Retina (tissue), 1 donor: Measurements from ENCODE around the gene SDHAF3.
"Not testable (repeated sequence)": the region's sequence is repeated elsewhere in the genome, so short reads cannot be mapped to it uniquely, and the experiment has no call there.

ENCODE experiments used
- DNase-seq: peaks from one replicate; pipeline ENCODE4 v3.0.0-alpha.2; 2016

The SDHAF3 gene

GRCh38 chr7:97126483-97127171, 9.1 kb downstream of the SDHAF3 start:
- DNase-seq, result no peak

DNA sequence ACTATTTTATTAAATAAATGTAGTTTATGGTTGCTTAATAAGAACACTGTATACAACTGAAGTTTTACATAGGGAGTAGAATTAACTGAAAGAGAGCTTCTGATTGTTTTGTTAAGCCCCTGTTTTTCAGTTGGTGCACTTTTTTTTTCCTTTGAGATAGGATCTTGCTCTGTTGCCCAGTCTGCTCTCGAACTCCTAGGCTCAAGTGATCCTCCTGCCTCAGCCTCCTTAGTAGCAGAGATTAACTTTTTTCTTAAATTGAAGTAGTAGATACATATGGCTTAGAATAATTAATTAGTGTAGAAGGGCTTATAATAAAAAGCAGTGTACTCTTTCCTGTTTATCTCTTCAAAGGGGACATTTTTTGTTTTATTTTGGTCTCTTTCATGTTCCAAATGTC, 11.2 kb downstream of the SDHAF3 start:
- DNase-seq, result no peak

GRCh38 chr7:97130417-97131139, 13.1 kb downstream of the SDHAF3 start:
- DNase-seq, result no peak

DNA sequence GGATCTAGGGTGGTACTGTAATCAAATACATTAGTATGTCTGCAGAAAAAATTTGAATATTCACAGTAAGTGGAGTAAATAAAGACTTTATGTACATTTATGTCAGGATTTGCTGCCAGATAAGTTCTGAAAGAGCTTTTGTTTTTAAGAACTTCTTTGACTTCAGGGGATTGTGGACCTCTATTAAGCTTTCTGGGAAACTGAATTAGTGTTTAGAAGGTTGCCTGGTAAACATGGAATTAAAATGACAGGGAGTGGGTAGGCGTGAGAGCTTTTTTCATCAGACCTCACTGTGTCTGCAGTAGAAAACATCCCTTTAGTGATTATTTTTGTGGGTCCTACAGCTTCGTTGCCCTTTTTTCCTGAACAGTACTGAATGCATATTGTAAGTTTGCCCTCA, 15.7 kb downstream of the SDHAF3 start:
- no peak for DNase-seq

DNA sequence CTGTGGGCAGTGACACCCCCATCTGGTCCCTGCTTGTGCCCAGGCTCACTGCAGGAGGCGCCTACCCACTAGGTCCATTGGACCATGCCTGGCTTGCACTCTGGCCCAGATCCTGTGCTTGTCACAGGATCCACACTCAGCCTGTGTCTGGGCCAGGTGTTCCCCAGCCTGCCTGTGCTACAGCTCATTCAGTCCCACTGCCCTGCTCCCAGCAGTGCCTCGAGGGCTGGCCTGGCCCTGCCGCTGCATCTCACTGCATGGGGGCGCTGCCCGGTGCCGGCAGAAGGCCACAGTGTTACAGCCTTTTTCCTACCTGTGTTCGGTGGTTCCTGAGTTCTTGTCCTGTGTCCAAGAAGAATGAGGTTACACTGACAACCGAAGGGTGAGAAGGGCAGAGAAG, 21.3 kb downstream of the SDHAF3 start:
- DNase-seq, result no peak

DNA sequence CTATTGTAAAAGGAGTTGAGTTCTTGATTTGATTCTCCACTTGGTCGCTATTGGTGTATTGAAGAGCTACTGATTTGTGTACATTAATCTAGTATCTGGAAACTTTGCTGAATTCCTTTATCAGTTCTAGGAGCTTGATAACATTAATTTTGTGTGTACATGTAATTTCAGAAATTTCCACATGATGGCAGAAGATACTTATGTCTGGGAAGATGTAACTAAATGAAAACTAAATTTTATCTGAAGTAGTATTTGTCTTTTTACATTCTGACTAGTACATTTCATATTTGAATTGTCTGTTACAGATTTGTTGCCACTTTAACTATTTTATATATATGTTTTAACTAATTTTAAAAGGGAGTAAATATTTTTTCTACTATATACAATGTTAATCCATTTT, 27.6 kb downstream of the SDHAF3 start:
- no peak for DNase-seq

DNA sequence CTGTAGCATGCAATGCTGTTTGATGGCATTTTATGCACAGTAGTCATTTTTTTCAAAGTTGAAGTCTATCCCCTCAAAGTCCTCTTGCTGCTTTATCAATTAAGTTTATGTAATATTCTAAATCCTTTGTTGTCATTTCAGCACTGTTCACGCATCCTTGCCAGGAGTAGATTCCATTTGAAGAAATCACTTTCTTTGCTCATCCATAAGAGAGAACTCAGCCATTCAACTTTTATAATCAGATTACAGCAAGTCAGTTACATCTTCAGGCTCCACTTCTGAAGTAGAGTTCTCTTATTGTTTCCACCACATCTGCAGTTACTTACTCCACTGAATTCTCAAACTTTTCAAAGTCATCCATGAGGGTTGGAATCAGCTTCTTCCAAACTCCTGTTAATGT, 32.3 kb downstream of the SDHAF3 start:
- no peak for DNase-seq

- no peak for DNase-seq
Observed at GRCh38 chr7:97155897-97156418, 38.5 kb downstream of the SDHAF3 start.

GRCh38 chr7:97159984-97160383, 42.5 kb downstream of the SDHAF3 start:
- not testable (repeated sequence) for DNase-seq

DNA sequence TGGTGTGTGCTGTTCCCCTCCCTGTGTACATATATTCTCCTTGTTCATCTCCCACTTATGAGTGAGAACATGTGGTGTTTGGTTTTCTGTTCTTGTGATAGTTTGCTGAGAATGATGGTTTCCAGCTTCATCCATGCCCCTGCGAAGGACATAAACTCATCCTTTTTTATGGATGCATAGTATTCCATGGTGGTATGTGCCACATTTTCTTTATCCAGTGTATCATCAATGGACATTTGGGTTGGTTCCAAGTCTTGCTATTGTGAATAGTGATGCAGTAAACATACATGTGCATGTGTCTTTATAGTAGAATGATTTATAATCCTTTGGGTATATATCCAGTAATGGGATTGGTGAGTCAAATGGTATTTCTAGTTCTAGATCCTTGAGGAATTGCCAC, 44.1 kb downstream of the SDHAF3 start:
- DNase-seq, result not testable (repeated sequence)

GRCh38 chr7:97166308-97166707, 48.8 kb downstream of the SDHAF3 start:
- DNase-seq, result no peak

- DNase-seq, result no peak
Observed at GRCh38 chr7:97167176-97167575, 49.7 kb downstream of the SDHAF3 start.

DNA sequence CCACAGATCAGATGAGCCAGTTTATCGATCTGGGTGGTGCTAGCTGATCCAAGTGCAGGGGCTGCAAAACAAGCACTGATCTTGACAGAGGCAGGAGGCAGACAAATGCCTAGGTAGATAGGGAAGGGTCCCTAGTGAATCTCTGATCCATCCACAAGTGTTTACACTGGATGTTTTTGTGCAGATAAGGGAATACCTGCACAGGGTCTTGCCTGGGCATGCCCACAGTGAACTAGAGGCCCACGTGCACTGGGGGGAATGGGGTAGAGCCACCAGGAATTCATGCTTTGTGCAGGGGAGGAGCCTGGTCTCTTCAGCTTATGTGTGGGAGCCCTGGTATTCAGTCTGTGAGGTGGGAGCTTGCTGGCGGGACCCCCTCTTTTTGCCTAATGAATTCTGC, 50.3 kb downstream of the SDHAF3 start:
- DNase-seq, result no peak

DNA sequence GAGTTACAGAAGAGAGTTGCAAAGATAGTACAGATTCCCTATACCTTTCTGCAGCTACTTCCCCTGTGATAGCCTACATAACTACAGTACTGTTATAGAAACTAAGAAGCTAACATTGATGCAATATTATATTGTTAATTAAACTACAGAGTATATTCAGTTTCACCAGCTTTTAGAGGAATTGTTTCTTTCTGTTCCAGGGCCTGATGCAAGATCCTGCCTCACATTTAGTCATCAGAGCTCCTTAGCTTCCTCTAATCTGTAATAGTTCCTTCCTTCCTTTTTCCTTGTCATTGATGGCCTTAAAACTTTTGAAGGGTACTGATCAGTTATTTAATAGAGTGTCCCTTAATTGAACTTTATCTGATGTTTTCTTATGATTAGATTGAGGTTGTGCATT, 56.8 kb downstream of the SDHAF3 start:
- DNase-seq, result no peak

DNA sequence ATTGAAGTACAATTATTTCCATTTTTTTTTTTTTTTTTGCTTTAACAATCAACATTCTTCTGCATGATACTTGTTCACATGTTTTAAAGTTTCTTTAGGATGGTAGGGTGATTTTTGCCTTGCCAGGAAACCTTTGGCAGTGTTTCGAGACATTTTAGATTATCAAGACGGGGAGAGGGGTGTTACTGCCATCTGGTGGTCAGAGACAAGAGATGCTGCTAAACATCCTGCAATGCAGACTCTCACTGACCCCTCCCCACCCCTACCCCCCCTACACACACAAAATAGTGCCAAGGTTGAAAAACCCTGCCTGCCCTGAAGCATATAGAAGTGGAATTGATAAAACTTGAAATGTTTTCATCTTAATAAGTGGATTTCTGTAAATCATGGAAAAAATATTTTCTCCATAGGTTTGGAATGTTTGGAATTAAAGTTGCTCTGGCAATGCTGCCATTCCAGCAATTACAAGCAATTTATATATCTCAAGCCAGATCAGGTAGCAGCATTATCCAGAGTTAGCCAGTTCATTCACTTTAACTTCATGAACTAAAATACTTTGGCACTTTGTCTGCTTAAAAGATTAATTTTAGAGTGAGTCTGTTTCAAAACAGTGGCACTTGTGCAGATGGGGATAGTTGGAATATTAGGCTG, 62.1 kb downstream of the SDHAF3 start:
- DNase-seq, result peak; percentile 31

GRCh38 chr7:97187067-97187466, 69.6 kb downstream of the SDHAF3 start:
- no peak for DNase-seq

DNA sequence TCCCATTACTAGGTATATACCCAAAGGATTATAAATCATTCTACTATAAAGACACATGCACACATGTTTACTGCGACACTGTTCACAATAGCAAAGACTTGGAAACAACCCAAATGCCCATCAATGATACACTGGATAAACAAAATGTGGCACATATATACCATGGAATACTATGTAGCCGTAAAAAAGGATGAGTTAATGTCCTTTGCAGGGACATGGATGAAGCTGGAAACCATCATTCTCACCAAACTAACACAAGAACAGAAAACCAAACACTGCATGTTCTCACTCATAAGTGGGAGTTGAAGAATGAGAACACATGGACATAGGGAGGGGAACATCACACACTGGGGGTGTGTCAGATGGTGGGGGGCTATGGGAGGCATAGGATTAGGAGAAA, 78.7 kb downstream of the SDHAF3 start:
- DNase-seq, result not testable (repeated sequence)

DNA sequence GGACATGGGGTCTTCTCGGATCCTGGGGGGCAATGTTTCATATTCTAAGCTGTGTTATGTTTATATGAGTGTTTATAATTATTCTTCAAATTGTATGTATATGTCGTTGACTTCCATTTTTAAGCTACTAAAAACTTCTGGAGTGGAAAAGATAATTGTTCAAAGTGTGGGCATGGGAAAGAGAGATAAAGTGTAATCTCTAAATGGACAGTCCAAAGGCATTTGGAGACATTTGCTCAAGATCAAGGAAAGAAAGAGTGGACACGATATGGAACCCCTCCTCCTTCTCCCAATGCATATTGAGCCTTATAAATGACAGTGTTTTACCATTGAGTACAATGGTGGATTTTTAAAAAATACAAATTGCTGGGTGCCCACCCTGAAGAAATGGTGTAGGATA, 81.1 kb downstream of the SDHAF3 start:
- no peak for DNase-seq

DNA sequence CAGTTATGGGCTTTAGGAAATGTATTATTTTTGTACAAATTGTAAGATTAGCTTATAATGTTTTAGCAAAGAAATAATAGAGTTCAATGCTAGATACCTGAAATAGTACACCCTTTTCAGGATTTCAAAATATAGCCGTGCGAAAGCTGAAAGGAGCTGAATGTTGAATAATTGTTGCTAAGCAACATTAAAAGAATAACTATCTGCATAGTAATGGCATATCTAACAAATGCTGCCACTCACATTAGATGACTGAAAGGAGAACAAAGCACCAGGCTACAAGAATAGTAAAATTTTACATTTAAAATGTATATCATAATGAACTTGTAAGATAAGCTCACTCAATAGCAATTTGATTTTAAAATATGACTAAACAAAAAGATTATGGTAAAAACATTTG, 82.5 kb downstream of the SDHAF3 start:
- DNase-seq, result no peak

GRCh38 chr7:97203957-97204356, 86.5 kb downstream of the SDHAF3 start:
- no peak for DNase-seq

- no peak for DNase-seq
Observed at GRCh38 chr7:97204821-97205220, 87.3 kb downstream of the SDHAF3 start.

DNA sequence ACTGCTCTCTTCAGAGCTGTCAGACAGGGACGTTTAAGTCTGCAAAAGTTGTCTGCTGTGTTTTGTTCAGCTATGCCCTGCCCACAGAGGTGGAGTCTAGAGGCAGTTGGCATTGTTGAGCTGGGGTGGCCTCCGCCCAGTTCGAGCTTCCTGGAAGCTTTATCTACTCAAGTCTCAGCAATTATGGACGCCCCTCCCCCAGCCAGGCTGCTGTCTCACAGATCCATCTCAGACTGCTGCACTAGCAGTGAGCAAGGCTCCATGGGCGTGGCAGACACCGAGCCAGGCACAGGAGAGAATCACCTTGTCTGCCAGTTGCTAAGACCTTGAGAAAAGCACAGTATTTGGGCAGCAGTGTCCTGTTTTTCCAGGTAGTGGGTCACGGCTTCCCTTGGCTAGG, 98.1 kb downstream of the SDHAF3 start:
- no peak for DNase-seq

DNA sequence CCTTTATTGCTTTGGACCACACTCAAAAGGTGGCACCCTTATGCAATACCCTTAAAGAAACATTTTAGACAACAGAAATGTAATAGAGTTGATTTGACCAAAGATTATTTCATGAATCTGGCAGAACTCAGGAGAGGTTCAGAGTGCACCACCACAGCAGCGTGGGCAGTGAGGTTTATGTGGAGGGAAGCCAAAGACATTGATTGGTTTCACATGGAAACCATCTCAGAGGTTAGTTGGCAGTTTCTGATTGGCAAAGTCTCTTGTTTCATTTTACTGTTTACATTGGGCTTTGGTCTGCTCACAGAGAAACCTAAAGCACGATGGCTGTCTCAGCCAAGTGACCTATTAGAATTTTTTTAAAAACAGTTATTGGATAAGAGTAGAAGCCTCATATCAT, 101.3 kb downstream of the SDHAF3 start:
- no peak for DNase-seq

GRCh38 chr7:97219237-97219636, 101.7 kb downstream of the SDHAF3 start:
- DNase-seq, result no peak
